A375 (cell line): ENCODE measurements around the gene DMP1. TPM values are rescaled to one million over a fixed set of nuclear protein-coding genes. Genes with fewer than 3 reads are reported as not detected.

Experiments
- total RNA-seq: library from RNA; depleted of rRNA; stranded (reverse); fragments of >200 nt; shearing (Covaris generic); gene quantifications from 2 replicates; pipeline ENCODE4 v1.2.3, GENCODE V29; 2014; rRNA removed

The DMP1 gene
- not detected in 2 replicates for total RNA-seq

GRCh38 chr4:87649980-87650379 is at the start of gene DMP1:
Gene DMP1, plus strand, starts transcription at chr4:87650280. Its CDS starts 6,213 bp downstream, at chr4:87656493.

GRCh38 chr4:87608229-87608628 is 41.9 kb upstream of the DMP1 start, which contains the start of gene DSPP:
Gene DSPP, plus strand, starts transcription at chr4:87608529. Its CDS starts 2,380 bp downstream, at chr4:87610909.

Other genes with a start within 250 kb of the DMP1 start
- 7.2 and 8.9 TPM in 2 replicates for gene NUDT9, start 227.7 kb upstream of the DMP1 start, total RNA-seq
- gene SPARCL1, start 120.9 kb upstream of the DMP1 start, total RNA-seq = not detected in 2 replicates
- not detected in 2 replicates for gene DSPP, start 41.8 kb upstream of the DMP1 start, total RNA-seq
- not detected in 2 replicates for gene IBSP, start 149.3 kb downstream of the DMP1 start, total RNA-seq
- not detected in 2 replicates for gene MEPE, start 182.7 kb downstream of the DMP1 start, total RNA-seq